Activated CD4-positive, CD25-positive, alpha-beta regulatory T cell treated with anti-CD3 and anti-CD28 coated beads, Interleukin-2, amount 50 U/mL, for 16 hours (primary cell): Measurements from ENCODE around the gene CCDC106.

Experiments
- DNase-seq: peaks from one replicate; pipeline ENCODE4 v3.0.0-alpha.2; 2020; ENCODE audit warnings: low read depth, low spot score

Gene CCDC106

GRCh38 chr19:55696301-55697068, 48.5 kb downstream of the CCDC106 start:
- no peak for DNase-seq

GRCh38 chr19:55697069-55697440, 49.0 kb downstream of the CCDC106 start:
- no peak for DNase-seq

- no peak for DNase-seq
Observed at GRCh38 chr19:55697698-55698097, 49.7 kb downstream of the CCDC106 start.

GRCh38 chr19:55698256-55698655, 50.2 kb downstream of the CCDC106 start:
- no peak for DNase-seq

GRCh38 chr19:55699221-55699620, 51.2 kb downstream of the CCDC106 start:
- DNase-seq: no peak

GRCh38 chr19:55700813-55701212, 52.8 kb downstream of the CCDC106 start:
- DNase-seq: no peak

- DNase-seq: no peak
Observed at GRCh38 chr19:55702131-55702627, 54.2 kb downstream of the CCDC106 start.
